Measurements from ENCODE around the gene MAP2K2.
"Not testable (repeated sequence)": the region's sequence is repeated elsewhere in the genome, so short reads cannot be mapped to it uniquely, and the experiment has no call there.

The MAP2K2 gene
- total RNA-seq = 84.9 to 99.7 (median 90.2) reads per million in 3 experiments

GRCh38 chr19:4123615-4124568 lies at the start of gene MAP2K2:
MAP2K2 (minus strand) TSS chr19:4124122; CDS start chr19:4123875, 247 bp downstream.
- DNase-seq = peak; percentile 93

- DNase-seq = peak; percentile 59
These were observed 49.0 kb upstream of the MAP2K2 start for GRCh38 chr19:4172861-4173473.

- DNase-seq = no peak
These were observed 47.8 kb upstream of the MAP2K2 start for GRCh38 chr19:4171676-4172075.

GRCh38 chr19:4164262-4164661 lies 40.3 kb upstream of the MAP2K2 start:
- DNase-seq = no peak

- no peak for DNase-seq
These were observed 37.6 kb upstream of the MAP2K2 start for GRCh38 chr19:4161415-4162077.

GRCh38 chr19:4157971-4158370 lies 34.0 kb upstream of the MAP2K2 start:
- DNase-seq = not testable (repeated sequence)

- DNase-seq = no peak
These were observed 33.2 kb upstream of the MAP2K2 start for GRCh38 chr19:4157164-4157563.

- no peak for DNase-seq
These were observed 30.8 kb upstream of the MAP2K2 start for GRCh38 chr19:4154571-4155312.

- DNase-seq = no peak
These were observed 28.5 kb upstream of the MAP2K2 start for GRCh38 chr19:4152241-4152998.

GRCh38 chr19:4151623-4152022 lies 27.7 kb upstream of the MAP2K2 start:
- DNase-seq = no peak

GRCh38 chr19:4149518-4150288 lies 25.8 kb upstream of the MAP2K2 start:
- DNase-seq = no peak

- no peak for DNase-seq
These were observed 20.8 kb upstream of the MAP2K2 start for GRCh38 chr19:4144666-4145249.

GRCh38 chr19:4142916-4143315 lies 19.0 kb upstream of the MAP2K2 start:
- DNase-seq = not testable (repeated sequence)

- no peak for DNase-seq
These were observed 16.4 kb upstream of the MAP2K2 start for GRCh38 chr19:4140237-4140711.

- peak; percentile 69 for DNase-seq
These were observed 15.8 kb upstream of the MAP2K2 start for GRCh38 chr19:4139614-4140236.

- DNase-seq = no peak
These were observed 14.5 kb upstream of the MAP2K2 start for GRCh38 chr19:4138445-4138844.

- DNase-seq = no peak
These were observed 12.8 kb upstream of the MAP2K2 start for GRCh38 chr19:4136680-4137088.

- not testable (repeated sequence) for DNase-seq
These were observed 11.5 kb upstream of the MAP2K2 start for GRCh38 chr19:4135386-4135785.

- DNase-seq = no peak
These were observed 10.4 kb upstream of the MAP2K2 start for GRCh38 chr19:4134351-4134750.

Data from central memory CD4-positive, alpha-beta T cell (primary cell).